NCI-H226 (cell line): Measurements from ENCODE around the gene ESYT2.

ENCODE experiments used
- DNase-seq: peaks from one replicate; pipeline ENCODE4 v3.0.0-alpha.2; 2015

Gene ESYT2

DNA sequence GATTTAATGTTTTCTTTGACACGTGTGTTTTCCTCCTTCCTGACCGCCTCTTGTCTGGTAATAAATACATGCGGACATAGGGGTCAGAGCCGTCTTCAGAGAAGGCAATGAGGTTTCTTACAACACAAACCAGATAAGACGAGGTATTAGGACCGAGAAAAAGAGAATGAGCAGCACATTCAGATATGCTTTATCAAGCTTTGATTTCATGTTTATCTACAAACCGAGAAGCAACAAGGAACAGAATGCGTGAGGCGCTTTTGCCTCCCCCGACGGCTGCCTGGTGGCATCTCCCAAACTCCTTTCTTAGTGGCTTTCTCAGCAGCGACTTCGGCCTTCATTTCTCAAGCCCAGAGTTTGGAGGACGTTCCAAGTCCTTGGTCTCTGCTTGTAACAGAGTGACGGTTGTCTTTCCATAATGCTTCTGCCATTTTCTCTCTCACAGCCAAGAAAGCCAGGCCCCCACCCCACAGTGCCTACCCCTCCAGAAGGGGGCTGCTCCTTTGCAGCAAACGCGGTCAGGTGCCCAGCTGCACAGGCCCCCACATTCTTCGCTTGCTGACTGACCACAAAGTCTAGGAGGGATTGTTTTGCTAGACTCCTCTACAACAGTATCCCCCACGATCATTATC is 92.1 kb downstream of the ESYT2 start:
- no peak for DNase-seq

GRCh38 chr7:158735935-158736334 is 93.4 kb downstream of the ESYT2 start:
- no peak for DNase-seq

DNA sequence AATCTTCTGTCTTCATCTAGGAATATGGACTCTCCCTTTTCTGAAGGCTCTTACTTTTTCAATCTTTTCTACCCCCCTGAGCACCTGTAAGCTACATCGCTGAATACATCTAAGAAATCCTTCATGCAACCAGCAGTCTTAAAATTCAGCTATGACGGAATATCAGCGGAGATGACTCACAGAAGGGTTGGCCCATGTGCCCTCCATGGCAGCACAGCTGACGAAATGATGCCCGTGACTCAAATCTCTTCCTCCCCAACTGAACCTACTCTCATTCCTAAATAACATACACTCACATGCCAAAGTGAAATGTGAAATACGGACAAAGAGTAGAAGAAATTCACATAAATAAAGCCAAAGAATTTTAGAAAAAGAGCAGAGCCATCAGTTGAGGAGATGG is 94.4 kb downstream of the ESYT2 start:
- DNase-seq = no peak

- no peak for DNase-seq
Measured at GRCh38 chr7:158733775-158734494, 95.4 kb downstream of the ESYT2 start.

- no peak for DNase-seq
Measured at GRCh38 chr7:158733220-158733519, 96.1 kb downstream of the ESYT2 start.

GRCh38 chr7:158732494-158733219 is 96.7 kb downstream of the ESYT2 start:
- no peak for DNase-seq

GRCh38 chr7:158731761-158732160 is 97.5 kb downstream of the ESYT2 start:
- DNase-seq = no peak

DNA sequence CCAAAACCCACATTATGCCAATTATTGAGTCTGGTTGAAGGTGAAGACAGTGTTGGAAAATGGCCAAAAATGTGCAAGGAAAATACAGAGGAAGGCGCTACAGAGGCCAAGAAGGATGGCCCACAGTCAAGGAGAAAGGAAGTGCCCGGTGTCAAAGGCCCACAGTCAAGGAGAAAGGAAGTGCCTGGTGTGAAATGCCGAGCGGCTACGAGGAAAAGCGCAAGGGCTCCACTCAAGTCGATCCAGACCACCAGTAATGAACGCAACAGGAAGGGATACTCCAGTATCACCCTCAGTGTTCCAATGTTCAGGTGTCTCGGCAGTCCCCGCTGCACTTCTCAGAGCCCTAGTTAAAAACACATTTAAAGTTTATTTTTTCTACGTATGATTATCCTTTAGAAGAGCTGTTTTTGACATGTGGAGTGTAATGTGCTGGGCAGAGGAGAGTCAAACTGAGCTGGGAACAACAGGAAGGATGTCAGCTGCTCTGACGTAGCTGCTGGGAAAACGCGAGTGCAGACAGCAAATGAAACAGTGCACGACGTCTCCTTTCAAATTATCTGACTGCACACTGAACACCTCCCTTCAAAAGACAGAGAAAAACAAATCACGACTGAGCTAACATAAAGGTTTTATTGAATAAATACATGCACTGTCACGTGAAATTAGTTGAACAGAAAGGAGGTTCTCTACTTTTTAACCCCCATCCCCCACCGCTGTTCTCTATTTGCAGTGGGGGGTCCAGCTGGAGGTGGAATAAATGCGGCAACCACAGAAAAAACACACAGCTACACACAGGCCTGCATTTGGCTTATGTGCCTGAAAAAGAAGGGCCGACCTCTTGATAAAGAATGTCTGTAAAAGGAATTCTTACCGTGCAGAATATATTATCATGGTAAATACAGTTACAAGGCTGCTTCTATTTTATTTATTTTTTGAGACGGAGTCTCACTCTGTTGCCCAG is 98.6 kb downstream of the ESYT2 start:
- no peak for DNase-seq

DNA sequence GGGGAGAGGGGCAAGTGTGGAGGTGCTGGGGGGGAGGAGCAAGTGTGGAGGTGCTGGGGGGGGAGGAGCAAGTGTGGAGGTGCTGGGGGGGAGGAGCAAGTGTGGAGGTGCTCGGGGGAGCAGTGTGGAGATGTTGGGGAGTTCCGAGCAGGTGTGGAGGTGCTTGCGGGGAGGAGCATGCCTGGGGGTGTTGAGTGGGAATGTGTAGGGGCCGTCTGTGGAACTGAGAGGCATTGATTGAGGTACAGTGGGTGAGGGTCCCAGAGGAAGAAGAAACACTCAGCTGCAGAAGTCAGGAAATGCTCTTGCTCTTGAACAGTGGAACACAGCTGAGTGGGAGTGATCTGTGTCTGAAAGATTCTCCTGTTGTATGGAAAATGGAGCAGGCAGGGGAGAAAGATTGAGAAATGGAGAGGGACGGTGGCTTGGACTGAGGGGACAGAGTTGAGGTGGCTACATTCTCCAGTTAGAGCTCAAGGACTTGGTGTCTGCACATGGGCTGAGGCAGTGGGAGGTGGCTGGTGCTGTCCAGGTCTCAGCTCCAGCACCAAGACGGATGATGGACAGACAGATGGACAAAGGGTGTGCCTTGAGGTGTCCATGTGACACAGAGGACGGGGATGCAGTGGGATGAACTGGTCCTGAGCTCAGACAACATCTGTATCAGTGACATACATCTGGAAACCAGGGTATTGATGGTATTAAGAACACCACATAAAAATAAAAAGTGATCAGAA is 99.5 kb downstream of the ESYT2 start:
- DNase-seq = no peak

GRCh38 chr7:158728911-158729645 is 100.2 kb downstream of the ESYT2 start:
- DNase-seq = no peak

DNA sequence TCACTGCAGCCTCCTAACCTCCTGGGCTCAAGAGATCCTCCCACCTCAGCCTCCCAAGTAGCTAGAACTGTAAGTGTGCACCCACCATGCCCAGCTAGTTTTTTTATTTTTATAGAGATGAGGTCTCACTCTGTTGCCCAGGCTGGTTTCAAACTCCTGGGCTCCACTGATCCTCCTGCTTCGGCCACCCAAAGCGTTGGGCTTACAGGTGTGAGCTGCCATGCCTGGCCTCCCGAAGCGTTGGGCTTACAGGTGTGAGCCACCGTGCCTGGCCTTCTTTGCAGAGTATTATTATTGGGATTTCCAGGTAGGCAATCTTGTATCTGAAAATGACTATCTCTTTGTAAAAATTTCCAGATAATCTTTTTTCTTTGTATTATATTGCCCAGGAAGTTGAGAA is 101.6 kb downstream of the ESYT2 start:
- no peak for DNase-seq

GRCh38 chr7:158726277-158726807 is 103.0 kb downstream of the ESYT2 start:
- no peak for DNase-seq

DNA sequence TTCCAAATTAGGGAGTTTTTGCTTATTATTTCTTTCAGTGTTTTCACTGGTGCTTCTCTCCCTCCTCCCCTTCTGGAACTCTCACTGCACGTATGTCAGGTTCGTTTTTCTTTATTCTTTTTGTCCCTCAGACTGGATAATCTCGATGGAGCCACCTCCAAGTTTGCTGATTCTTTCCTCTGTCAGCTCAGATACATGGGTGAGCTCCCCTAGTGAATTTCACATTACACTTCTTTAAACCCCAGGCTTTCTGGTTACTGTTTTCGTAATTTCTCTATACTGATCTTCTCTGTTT is 103.9 kb downstream of the ESYT2 start:
- DNase-seq = no peak

- no peak for DNase-seq
Measured at GRCh38 chr7:158724658-158725505, 104.4 kb downstream of the ESYT2 start.

GRCh38 chr7:158723714-158724385 is 105.5 kb downstream of the ESYT2 start:
- DNase-seq = no peak

GRCh38 chr7:158723266-158723665 is 106.0 kb downstream of the ESYT2 start:
- DNase-seq = no peak

DNA sequence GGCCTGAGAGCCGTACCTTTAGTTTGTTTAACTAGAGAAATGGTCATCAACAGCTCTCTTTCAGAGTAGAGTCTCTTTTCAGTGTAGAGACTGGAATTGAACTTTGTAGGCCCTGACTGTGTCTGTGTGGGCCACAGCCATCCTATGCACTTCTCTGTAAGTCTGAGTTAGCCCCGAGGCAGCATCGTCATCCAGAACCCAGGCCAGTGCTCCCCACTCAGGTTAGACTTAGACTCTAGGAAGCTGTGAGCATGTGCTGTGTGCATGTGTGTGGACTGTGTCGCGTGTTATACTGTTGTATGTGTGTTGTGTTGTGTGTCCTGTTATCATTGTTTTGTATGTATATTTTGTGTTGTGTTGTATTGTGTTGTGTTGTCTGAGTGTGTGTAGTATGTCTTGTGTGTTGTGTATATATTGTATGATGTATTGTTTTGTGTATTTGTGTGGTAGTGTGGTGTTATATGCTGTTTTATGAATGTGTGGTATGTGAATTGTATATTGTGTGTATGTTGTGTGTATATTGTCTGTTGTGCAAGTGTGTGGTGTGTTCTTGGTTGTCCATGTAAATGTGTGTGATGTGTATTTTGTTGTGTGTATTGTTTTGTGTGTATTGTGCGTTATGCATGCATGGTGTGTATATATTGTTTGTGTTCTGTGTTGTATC is 106.6 kb downstream of the ESYT2 start:
- DNase-seq = no peak

GRCh38 chr7:158720112-158720511 is 109.2 kb downstream of the ESYT2 start:
- DNase-seq = no peak

DNA sequence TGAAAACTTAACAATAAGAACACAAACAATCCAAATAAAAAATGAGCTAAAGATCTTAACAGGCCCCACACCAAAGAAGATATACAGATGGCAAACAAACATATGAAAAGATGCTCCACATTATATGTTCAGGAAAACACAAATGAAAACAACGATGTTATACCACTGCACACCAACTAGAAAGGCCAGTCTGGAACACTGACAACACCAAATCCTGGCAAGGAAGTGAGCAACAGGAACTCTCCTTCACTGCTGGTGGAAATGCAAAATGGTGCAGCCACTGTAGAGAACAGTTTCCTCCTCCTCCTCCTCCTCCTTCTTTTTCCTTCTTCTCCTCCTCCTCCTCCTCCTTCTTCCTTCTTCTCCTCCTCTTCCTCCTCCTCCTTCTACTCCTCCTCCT is 112.5 kb downstream of the ESYT2 start:
- no peak for DNase-seq
